Transverse colon (tissue), 4 donors: ENCODE measurements around the gene ZNF77. TPM values are rescaled to one million over a fixed set of nuclear protein-coding genes. Genes with fewer than 3 reads are reported as not detected.
"Not testable (repeated sequence)": the region's sequence is repeated elsewhere in the genome, so short reads cannot be mapped to it uniquely, and the experiment has no call there.

Experiments used
- DNase-seq: peaks from one replicate; pipeline ENCODE4 v3.0.0-alpha.2; 2019
- H3K27ac ChIP-seq, 4 donors: fragments of 200-600 bp; sonication (generic); 2 replicates each; pipeline ENCODE4 v1.5.1; 2016 to 2018; ENCODE audit warnings: inconsistent platforms in 4 of 4
- H3K27me3 ChIP-seq: fragments of 200-600 bp; sonication (generic); 2 replicates; pipeline ENCODE4 v1.5.1; 2017; ENCODE audit warnings: inconsistent platforms
- H3K36me3 ChIP-seq, 4 donors: fragments of 200-600 bp; sonication (generic); 2 replicates each; pipeline ENCODE4 v1.5.1; 2017 to 2019; ENCODE audit warnings: inconsistent platforms in 4 of 4
- H3K4me1 ChIP-seq, 4 donors: fragments of 200-600 bp; sonication (generic); 2 replicates each; pipeline ENCODE4 v1.5.1; 2017 to 2020; ENCODE audit warnings: inconsistent platforms in 4 of 4
- H3K4me3 ChIP-seq, 4 donors: fragments of 200-600 bp; sonication (generic); 1 replicate in 1 of 4; 2 replicates in 3 of 4; pipeline versions ENCODE4 v1.5.1 to v1.6.1; 2017 to 2019; ENCODE audit warnings: inconsistent platforms in 4 of 4
- H3K9me3 ChIP-seq, 2 donors: fragments of 200-600 bp; sonication (generic); 2 replicates each; pipeline ENCODE4 v1.5.1; 2017 to 2019; ENCODE audit warnings: inconsistent platforms in 2 of 2
- EP300 ChIP-seq: sonication (generic); formaldehyde crosslinking; IDR thresholded peaks from one replicate; pipeline ENCODE4 v1.6.1; 2017; ENCODE audit warnings: antibody characterized with exemption, low read depth
- POLR2A ChIP-seq: fragments of 450-650 bp; IDR thresholded peaks from one replicate; pipeline ENCODE4 v1.6.1; 2016; ENCODE audit warnings: antibody characterized with exemption, mild to moderate bottlenecking, moderate library complexity
- POLR2AphosphoS5 ChIP-seq, 3 donors: sonication (generic); formaldehyde crosslinking; IDR thresholded peaks; one replicate each; pipeline ENCODE4 v1.6.1; 2016; ENCODE audit warnings: antibody characterized with exemption in 3 of 3
- WGBS, 2 donors: methylation state at CpG; one replicate each; pipeline ENCODE4 v1.1.5; 2018; ENCODE audit warnings: low coverage in 1 of 2; 5-methylcytosine and 5-hydroxymethylcytosine counted together
- in situ Hi-C, 4 donors: fragments of 200-750 bp; cut with MboI; loops; one replicate each; pipeline versions ENCODE4 v1.15.0 to v1.15.1; 2017; ENCODE audit warnings: low sequenced_read_pairs in 3 of 4, low pct_ligation_motif_present in 1 of 4, low pct_unique_long_range_greater_than_20kb in 1 of 4
- intact Hi-C: fragments of 100-400 bp; cut with DNase I; formaldehyde crosslinking; loops from one replicate; pipeline ENCODE4 v1.15.1; 2023; ENCODE audit warnings: low total_unique reads
- total RNA-seq, 4 donors: library from RNA; depleted of rRNA; stranded (reverse); fragments of >200 nt; gene quantifications; one replicate each; pipeline ENCODE4 v1.1.0, GENCODE V29; 2016
- TF ChIP-seq, protein P1 (sequence below), 5 experiments: fragments of 200-600 bp in 3 of 5; fragments of 450-650 bp in 2 of 5; sonication (generic) in 3 of 5; IDR thresholded peaks; 1 replicate in 2 of 5; 2 replicates in 3 of 5; pipeline ENCODE4 v1.5.1; 2016 to 2017; ENCODE audit warnings: antibody characterized with exemption in 5 of 5, inconsistent platforms in 3 of 5, mild to moderate bottlenecking in 2 of 5, moderate library complexity in 1 of 5

The ZNF77 gene
- total RNA-seq, 4 donors from 2014 or later = 4.2 to 9.3 (median 5.1) TPM; not detected in 1

DNA sequence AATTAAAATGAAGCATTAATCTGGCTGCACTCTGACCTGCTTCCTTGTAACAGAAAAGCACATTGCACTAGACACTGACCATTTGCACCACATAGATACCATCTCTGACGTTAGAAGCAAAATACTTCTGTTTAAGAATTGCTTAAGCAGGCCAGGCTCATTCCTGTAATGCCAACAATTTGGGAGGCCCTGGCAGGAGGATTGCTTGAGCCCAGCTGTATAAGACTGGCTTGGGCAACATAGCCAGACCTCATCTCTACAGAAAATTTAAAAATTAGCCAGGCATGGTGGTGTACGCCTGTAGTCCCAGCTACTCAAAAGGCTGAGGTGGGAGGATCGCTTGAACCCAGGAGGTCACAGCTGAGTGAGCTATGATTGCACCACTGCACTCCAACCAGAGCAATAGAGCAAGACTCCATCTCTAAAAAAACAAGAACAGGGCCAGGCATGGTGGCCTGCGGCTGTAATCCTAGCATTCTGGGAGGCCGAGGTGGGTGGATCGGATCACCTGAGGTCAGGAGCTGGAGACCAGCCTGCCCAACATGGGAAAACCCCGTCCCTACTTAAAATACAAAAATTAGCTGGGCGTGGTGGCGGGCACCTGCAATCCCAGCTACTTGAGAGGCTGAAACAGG, 25.5 kb upstream of the ZNF77 start:
- intact Hi-C loops = no loop called here
- Histone ChIP-seq H3K27me3 (no peaks in the 10 kb centered on the region), H3K9me3 (no peaks in the 10 kb centered on the region), H3K27ac (peak overlapping the region; percentile 6 to 65 (median 57)), H3K36me3 (no peaks in the 10 kb centered on the region), H3K4me1 (peaks cover 0 to 32% (median 13%) of the 10 kb centered on the region in 4 donors), H3K4me3 (no peak overlapping the region)
- WGBS, 2 donors = 65 to 81% methylated on average over 4 to 9 of the region's 9 CpGs
- DNase-seq = no peak
- TF ChIP-seq POLR2AphosphoS5 (IDR thresholded peaks at IDR 0.05) (no peak), POLR2A (no peak), EP300 (no peak)
- TF ChIP-seq, protein P1, sequence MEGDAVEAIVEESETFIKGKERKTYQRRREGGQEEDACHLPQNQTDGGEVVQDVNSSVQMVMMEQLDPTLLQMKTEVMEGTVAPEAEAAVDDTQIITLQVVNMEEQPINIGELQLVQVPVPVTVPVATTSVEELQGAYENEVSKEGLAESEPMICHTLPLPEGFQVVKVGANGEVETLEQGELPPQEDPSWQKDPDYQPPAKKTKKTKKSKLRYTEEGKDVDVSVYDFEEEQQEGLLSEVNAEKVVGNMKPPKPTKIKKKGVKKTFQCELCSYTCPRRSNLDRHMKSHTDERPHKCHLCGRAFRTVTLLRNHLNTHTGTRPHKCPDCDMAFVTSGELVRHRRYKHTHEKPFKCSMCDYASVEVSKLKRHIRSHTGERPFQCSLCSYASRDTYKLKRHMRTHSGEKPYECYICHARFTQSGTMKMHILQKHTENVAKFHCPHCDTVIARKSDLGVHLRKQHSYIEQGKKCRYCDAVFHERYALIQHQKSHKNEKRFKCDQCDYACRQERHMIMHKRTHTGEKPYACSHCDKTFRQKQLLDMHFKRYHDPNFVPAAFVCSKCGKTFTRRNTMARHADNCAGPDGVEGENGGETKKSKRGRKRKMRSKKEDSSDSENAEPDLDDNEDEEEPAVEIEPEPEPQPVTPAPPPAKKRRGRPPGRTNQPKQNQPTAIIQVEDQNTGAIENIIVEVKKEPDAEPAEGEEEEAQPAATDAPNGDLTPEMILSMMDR (IDR thresholded peaks at IDR 0.05) = no peak
- in situ Hi-C loops = loop anchor here in 2 of 4 donors (10.0 to 25.0 kb wide), 2 partner anchors 64 to 117 kb away; partner anchors contain the start of gene GNA11 (in 1 of the 2)

DNA sequence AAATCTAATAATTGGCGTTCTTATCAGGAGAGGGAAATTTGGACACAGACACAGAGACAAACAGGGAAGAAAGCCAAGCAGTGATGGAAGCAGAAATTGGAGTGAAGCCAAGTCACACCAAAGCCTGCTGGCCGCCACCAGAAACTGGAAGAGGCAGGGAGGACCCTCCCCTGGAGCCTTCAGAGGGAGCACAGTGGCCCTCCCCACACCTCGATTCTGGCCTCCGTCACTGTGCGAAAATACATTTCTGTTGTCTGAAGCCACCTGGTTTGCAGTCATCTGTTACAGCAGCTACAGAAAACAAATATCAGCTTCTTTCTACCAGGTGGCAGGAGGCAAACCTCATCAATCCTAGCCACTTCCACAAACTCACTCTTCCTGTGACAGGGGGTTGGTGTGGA, 24.3 kb upstream of the ZNF77 start:
- Histone ChIP-seq H3K4me3 (no peak overlapping the region), H3K27ac (peak overlapping the region; percentile 52 to 65 (median 57)), H3K36me3 (no peaks in the 10 kb centered on the region), H3K4me1 (peaks cover 0 to 21% (median 9%) of the 10 kb centered on the region in 4 donors), H3K9me3 (no peaks in the 10 kb centered on the region), H3K27me3 (no peaks in the 10 kb centered on the region)
- DNase-seq = peak; percentile 33
- in situ Hi-C loops = loop anchor here in 2 of 4 donors (10.0 to 25.0 kb wide), 2 partner anchors 118 to 136 kb away; partner anchors contain the start of gene GNA11 (in 1 of the 2)
- intact Hi-C loops = loop anchor here (10.0 kb wide), 1 partner anchor 136 kb away; no protein-coding TSS in a partner anchor
- 16 to 20% methylated on average over 2 to 5 of the region's 5 CpGs for WGBS, 2 donors
- TF ChIP-seq POLR2AphosphoS5 (IDR thresholded peaks at IDR 0.05) = peak in 1 of 3 donors; percentile 13
- no peak for TF ChIP-seq POLR2A

DNA sequence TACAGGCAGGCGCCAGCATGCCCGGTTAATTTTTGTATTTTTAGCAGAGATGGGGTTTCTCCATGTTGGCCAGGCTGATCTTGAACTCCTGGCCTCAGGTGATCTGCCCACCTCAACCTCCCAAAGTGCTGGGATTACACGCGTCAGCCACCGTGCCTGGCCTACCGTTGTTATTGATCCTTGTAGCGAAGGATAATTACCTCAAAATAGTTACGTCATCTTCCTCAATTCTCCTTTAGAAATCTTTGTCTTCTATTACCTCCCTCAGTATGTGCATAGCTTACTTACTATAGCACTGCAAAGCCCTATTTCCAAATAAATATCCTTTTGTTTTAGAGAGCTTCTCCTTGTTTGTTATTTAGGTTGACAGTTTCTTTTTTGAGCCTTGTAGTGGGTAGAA, 23.2 kb upstream of the ZNF77 start:
- Histone ChIP-seq H3K4me3 (no peak overlapping the region), H3K36me3 (no peaks in the 10 kb centered on the region), H3K27me3 (no peaks in the 10 kb centered on the region), H3K27ac (no peak overlapping the region), H3K4me1 (peaks cover 0 to 21% (median 7%) of the 10 kb centered on the region in 4 donors), H3K9me3 (no peaks in the 10 kb centered on the region)
- TF ChIP-seq EP300 = no peak
- no peak for TF ChIP-seq POLR2A
- TF ChIP-seq, protein P1 (IDR thresholded peaks at IDR 0.05) = no peak
- TF ChIP-seq POLR2AphosphoS5 (IDR thresholded peaks at IDR 0.05) = no peak
- no peak for DNase-seq
- in situ Hi-C loops = loop anchor here in 2 of 4 donors (10.0 to 25.0 kb wide), 2 partner anchors 119 to 137 kb away; partner anchors contain the start of gene GNA11 (in 1 of the 2)
- WGBS, 2 donors = 64 to 78% methylated on average over 4 to 8 of the region's 8 CpGs
- intact Hi-C loops = loop anchor here (10.0 kb wide), 1 partner anchor 137 kb away; no protein-coding TSS in a partner anchor

DNA sequence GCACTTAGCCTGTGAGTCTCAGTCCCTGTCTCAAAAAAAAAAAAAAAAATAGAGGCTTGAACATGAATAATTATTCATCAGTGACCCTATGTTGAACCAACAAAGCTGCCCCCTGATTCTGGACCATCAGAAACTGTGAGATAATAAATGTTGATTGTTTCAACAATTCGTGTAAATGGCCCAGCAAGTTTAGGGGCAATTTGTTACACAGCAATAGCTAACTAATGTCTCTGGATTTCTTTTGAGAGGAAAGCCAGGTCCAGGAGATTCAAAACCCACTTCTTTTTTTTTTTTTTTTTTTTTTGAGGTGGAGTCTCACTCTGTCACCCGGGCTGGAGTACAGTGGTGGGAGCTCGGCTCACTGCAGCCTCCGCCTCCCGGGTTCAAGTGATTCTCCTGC, 20.1 kb upstream of the ZNF77 start:
- in situ Hi-C loops (loop anchor here in 3 of 4 donors (5.0 to 25.0 kb wide), 3 partner anchors 122 to 197 kb away; partner anchors contain the start of gene GNA11 (in 1 of the 3)), intact Hi-C loops (loop anchor here (5.0 to 10.0 kb wide), 2 partner anchors 140 to 197 kb away; no protein-coding TSS in a partner anchor)
- Histone ChIP-seq H3K36me3 (no peaks in the 10 kb centered on the region), H3K9me3 (no peaks in the 10 kb centered on the region), H3K4me3 (no peak overlapping the region), H3K4me1 (peaks cover 0 to 15% (median 10%) of the 10 kb centered on the region in 4 donors), H3K27ac (no peak overlapping the region), H3K27me3 (no peaks in the 10 kb centered on the region)
- DNase-seq = no peak
- WGBS, 2 donors = 75 to 99% methylated on average over 1 to 5 of the region's 5 CpGs
- TF ChIP-seq, protein P1 (IDR thresholded peaks at IDR 0.05) = no peak

DNA sequence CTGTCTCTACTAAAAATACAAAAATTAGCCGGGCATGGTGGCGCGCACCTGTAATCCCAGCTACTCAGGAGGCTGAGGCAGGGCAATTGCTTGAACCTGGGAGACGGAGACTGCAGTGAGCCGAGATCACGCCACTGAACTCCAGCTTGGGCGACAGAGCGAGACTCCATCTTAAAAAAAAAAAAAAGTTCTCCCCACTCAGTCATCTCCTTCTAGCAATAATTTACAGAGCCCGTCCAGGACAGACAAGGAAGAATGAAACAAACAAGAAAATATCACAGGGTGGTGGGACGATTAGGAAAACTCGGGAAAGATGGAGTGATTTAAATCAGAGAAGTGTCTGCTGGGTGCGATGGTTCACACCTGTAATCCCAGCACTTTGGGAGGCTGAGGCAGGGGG, 18.9 kb upstream of the ZNF77 start:
- not testable (repeated sequence) for H3K27ac ChIP-seq, H3K4me3 ChIP-seq, H3K9me3 ChIP-seq, H3K36me3 ChIP-seq, H3K27me3 ChIP-seq, H3K4me1 ChIP-seq, DNase-seq
- intact Hi-C loops (loop anchor here (5.0 to 10.0 kb wide), 2 partner anchors 141 to 199 kb away; no protein-coding TSS in a partner anchor), in situ Hi-C loops (loop anchor here in 3 of 4 donors (5.0 to 25.0 kb wide), 3 partner anchors 124 to 199 kb away; partner anchors contain the start of gene GNA11 (in 1 of the 3))
- WGBS, 2 donors = 58 to 74% methylated on average over 5 to 12 of the region's 12 CpGs
